DMS53 treated with DMSO at 0.1 percent for 48 hours (cell line): ENCODE measurements around the gene MT1G.
"Not testable (repeated sequence)": the region's sequence is repeated elsewhere in the genome, so short reads cannot be mapped to it uniquely, and the experiment has no call there.

Experiments used
- DNase-seq: peaks from one replicate; lab custom pipeline; 2025; ENCODE audit not compliant: unreplicated experiment; lab: John Stamatoyannopoulos, UW

Gene MT1G

GRCh38 chr16:56621665-56622445, 46.0 kb downstream of the MT1G start:
- not testable (repeated sequence) for DNase-seq

GRCh38 chr16:56620339-56620897, 47.4 kb downstream of the MT1G start:
- DNase-seq = no peak

- DNase-seq = no peak
Measured at GRCh38 chr16:56618138-56618537, 49.7 kb downstream of the MT1G start.

GRCh38 chr16:56617212-56618085, 50.4 kb downstream of the MT1G start:
- peak; percentile 75 for DNase-seq
